GM19467 (cell line): ENCODE results near the gene ABLIM2.

ENCODE experiments used
- ATAC-seq: cut with Tn5 transposase; IDR thresholded peaks from one replicate; pipeline ENCODE4 v1.9.1; 2021; ENCODE audit warnings: mild to moderate bottlenecking, moderate library complexity; ENCODE audit not compliant: unreplicated experiment

ABLIM2 gene

DNA sequence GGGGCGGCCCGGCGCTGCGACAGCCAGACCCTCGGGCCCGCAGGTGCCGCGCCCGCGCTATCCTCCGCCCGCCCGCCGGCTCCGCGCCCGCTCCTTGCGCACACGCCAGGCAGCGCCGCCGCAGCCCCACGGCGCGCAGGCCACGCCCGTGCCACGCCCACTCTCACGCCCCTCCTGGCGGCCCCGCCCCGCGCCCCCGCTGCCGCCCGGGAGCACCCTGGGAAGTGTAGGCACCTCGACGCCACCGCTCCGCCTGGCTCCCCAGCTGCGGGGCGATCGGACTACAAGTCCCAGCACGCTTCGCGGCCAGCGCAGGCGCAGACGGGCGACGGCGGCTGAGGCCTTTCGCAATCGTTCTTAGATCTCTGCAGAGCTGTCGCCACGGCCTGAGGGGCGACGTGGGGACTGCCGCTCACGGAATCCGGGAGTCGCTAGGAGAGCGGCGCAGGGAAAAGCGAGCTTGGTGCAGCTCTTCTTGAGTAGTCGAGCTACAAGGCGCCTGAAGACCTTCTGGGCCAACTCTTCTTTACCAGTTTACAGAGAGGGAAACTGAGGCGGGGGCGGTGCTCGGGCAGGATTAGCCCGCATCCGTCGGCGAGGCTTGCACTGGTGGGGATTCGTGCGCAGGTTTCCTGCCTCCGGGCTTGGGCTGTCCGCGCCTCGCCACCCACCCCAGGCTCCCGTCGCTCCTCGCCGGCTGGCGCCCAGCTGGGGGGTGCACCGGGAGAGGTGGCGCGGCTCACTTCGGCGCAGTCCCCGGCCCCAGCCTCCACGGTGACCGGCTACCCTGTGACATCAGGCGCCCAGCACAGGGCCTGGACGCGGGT is at the start of gene ABLIM2:
TSS of gene ABLIM2 (minus strand) at position 104 of the 827 bp plus-strand sequence. CDS start 124 bp downstream, outside the sequence.
- peak; percentile 98 for ATAC-seq

DNA sequence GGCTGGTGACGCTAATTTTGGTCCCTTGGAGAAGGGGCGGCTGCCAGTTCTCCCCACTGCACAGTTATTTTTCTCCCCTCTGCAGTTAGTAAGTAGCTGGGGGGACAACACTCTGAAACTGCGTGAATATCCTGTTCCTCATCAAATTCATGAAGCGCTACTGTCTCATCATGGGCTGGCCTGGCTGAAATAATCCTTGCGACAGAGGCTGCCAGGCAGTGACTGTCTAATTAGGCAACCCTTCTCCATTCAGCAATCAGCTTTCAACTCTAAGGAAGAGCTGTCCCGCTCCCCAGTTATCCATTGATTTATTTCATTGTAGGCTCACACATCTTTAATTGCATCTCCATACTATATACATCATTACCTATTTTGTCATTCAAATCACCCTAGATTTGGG is 48.7 kb upstream of the ABLIM2 start:
- no peak for ATAC-seq

DNA sequence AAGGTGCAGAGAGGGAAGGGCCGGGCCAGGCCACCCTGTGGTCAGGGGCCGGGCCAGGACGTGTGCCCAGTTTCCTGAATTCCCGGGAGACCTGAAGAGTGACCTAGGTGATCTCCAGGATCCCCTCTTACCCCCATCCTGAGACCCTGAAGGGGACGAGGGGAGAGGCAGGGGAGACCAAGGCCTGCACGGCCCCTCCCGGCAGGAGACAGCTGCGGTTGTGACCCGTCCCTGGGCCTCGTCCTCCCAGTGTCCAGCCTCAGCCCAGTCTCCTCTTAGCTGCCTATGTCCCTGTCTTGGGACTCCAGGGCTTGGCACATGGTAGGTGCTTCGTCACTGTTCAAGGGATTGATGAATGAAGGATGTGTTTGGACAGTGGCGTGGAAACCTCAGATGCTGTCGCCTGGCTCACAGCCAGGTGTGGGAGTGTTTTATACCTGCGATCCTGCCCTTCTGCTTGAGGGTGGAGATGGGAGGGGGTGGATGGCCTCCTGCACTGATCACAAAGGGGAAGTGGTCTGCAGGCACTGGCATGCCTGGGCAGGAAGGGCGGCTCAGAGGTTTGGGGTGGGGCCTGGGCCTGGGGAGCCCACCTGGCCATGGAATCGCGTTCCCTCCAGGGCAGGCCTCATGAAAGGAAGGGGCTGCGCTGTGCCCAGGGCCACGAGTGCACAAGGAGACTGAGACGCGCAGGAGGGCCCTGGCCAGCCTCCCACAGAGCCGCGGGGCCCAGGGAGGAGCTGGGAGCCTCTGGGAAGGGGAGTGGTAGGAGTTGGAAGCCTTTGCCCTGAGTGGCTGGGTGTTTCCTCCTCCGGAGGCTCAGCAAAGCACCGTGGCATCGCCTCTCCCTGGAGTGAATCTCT is 47.4 kb upstream of the ABLIM2 start:
- ATAC-seq, result no peak

DNA sequence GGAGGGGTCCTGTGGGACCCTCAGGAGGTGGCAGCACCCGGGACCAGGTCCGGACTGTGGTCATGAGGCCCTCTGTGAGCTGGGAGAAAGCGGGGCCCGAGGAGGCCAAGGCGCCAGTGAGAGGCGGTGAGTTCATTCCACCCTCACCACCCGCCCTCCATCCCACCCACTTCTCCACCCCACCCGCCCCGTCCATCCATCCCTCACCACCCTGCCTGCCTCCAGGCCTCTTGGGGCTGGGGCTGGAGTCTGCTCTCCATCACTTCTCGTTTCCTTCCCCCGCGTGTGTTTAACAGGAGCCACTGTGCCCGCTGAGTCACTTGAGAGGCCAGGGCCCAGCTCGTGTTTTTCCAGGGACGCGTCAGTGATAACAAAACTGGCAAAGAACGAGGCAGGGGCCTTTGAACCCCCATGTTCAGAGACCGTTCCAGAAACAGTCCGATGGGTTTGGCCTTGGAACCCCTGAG is 46.7 kb upstream of the ABLIM2 start:
- ATAC-seq, result no peak

DNA sequence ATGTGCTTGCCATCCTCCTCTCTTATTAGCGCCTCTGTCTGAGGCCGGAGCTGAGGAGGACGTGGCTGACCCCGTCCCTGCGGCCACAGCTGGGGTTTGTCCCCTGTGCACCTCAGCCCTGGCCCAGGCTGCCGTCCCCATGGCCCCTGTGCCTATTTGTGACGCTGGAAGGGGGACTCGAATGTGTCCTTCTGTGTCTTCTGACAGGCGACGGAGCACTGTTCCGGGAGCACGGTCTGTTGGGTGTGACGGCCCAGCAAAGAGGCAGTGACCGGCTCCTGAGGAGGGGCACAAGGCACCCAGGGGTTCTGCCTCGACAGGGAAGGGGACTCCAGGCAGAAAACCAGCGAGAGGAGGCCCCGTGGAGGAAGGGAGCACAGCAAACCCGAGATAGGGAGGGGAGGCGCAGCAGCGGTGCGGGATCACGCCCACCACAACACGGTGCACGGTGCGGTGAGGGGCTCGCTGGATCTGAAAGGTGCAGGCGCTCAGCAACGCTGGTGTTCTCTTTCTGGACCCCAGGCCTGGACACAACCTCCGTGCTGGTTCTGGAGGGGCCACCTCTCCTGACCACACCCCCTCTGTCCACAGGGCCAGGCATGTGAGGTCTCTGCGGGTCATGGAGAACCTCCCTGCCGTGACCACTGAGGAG is 46.1 kb upstream of the ABLIM2 start:
- no peak for ATAC-seq

DNA sequence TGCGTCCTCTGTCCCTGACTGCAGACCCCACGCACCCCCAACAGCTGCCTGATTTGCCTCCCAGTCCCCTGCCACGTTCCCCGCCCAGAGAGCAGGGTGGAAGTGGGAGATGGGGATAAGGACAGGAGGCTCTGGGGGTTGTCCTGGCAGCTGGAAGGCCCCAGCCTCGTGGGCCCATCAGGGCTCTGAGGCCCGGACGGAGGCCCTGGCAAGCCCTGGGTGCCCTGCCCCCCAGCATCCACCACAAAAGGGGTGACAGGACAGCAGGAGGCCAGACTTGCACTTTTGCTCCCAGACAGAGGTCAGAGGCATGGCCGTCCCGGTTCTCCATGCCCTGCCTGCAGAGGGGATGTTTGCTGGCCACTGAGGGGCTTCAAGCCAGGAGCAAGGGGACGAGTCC is 45.2 kb upstream of the ABLIM2 start:
- ATAC-seq, result no peak

DNA sequence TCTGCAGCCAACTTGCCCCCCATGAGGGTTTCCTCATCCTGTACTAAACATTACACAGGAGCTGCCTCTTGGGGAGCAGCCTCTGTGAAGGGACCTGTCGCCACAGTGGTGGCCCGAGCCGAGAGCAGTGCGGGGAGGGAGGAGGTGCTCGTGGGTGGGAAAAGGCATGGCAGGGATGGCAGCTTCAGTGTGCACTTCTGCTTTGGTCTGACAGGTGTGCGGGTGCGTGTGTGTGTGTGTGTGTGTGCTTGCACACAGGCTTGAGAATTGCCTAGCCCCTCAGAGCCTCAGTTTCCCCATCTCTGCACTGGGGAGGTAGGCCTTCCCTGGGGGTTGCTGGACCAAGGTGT is 44.4 kb upstream of the ABLIM2 start:
- ATAC-seq, result no peak

DNA sequence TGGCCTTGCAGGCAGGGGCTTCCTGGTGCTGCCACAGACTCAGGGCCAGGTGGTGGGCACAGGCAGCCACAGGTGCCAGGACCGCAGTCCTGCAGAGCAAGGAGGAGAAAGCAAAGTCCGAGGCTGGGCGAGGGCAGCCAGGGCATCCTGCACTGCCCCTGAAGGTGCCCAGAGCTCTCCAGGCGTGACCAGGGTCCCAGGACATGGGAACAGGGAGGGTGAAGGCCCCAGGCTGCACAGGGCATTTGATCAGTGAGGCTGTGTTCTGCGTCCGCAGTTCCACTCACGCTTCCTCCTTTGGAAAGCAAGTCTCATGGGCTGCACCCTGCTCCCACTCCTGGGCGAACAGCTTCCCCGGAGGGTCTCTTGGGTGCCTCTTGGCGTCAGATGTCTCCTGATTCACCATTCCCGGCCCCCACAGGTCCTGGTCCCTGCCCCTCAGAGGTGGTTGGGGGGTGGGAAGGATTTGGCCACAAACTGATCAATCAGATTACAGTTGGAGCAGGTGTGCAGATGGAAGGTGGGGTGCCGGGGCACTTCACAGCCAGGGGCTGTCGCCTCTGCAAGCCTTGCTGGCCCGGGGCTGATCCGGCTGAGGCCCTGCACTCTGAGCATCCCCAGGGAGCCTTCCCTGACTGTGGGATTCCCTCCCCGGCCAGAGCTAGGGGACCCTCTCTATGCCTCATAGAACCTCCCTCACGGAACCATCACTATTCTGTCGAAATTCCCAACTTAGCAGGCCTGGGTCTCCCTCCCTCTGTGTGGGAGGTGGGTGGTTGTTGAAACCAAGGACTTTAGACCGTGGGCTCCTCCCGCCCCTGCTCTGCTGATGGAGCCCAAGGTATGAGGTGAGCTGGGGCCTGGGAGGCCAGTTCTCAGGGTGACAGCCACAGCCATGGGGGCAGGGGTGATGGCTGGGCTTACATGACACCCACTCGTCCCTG is 43.8 kb upstream of the ABLIM2 start:
- ATAC-seq, result no peak

DNA sequence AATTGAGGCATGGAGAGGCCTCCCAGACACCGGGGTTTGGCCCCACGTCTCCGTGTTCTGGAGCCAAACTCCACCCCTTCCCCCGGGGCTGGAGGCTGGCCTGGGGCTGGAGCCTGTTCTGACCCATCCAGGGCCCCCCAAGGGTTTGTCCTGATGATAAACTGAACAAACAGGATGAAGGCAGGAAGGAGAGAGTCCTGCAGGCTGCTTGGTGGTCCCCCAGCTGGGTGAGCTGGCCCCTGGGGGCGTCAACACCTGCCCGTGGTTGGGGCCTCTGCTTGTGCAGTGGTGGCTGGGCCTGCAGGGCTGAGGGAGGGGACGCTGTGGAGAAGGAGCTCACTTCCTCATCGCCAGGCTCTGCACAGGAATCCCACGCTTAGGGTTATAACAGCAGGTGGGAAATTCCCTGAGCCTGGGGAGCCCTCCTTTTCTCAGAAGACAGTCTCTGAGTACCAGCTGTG is 42.7 kb upstream of the ABLIM2 start:
- ATAC-seq, result peak; percentile 23

DNA sequence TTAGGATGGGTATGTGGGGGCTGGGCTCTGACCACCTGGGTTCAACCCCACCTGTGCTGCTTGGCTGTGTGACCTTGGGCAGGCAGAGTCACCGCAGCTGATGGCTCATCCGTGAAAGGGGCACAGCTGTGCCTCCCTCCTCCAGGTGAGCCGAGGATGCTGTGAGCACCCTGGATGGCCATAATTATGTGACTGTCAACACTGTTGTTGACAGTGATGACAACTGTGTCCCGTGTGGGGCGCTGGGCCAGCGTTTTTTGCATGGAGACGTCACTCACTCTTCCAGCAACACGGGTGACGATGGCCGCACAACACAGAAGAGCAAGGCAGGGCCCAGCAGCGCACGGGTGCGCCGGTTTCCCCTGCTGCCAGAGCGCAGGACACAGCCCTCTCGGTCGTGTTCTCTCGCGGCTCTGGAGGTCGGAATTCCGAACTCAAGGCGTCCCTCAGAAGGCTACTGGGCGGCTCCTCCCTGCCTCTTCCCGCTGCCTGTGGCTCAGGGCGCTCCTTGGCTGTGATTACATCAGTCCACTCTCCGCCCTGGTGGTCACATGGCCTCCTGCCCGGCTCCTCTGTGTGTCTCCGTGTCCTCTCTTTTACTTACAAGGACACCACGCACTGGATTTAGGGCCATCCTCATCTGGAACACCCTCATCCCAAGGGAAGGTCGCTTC is 41.8 kb upstream of the ABLIM2 start:
- no peak for ATAC-seq

DNA sequence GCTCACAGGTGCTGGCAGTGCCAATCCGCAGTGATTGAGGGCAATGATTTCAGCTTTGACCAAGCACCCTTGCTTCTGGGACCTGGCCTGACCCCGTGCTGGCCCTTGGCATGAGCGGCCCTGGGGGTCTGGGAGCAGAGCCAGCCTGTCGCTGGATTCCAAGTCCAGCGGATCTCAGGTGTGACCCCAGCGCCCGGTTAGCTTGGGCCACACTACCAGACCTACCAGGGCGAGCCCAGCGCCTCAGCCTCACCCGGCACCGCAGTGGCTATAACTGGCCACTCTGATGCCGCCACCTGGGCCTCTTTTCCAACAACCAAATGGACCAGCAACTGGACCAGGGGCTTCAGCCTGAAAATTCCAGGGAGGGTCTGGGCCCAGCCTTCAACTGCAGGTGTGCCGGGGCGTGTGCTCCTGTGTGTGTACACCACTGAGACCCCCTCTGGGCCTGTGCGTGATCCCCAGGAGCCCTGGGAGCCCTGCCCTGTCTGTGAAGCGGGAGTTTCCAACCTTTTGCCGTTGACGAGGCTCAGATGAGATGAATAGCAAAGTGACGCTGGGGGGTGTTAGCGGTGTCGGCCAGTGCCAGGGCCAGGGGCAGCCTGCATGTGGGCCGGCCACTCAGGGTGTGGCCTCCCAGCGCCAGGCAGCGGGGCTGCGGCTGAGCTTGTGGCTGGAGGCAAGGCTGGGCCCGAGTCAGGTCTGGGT is 41.1 kb upstream of the ABLIM2 start:
- ATAC-seq, result no peak

DNA sequence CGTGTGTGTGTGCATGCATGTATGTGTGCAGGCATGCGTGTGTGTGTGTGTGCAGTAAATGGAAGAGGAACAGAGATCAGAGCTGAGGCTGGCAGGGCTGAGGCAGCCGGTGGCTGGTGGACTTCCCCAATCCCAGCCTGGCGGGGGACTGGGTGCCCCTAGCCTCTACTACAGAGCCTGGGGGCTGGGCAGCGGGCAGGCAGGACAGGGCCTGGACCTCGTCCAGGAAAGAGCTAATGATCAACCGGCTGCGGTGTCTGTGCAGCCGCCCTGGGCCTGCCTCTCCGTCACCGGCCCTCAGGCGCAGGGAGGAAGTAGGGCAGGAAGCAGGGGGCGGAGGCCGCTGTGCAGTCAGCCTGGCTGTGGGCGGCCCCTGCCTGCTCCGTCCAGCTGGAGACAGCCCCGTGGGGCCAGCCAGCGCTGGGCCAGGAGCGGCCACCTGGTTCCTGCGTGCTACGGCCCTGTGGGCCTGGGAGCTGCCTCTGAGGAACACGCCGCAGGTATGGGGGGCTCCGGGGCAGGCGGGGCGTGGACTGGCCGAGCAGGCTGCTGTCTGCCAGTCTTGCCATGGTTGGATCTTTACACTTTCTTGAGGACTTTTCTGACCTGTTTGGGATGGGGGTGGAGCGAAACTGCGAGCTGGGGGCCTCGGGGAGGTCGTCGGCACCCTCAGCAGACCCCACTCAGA is 40.4 kb upstream of the ABLIM2 start, which contains the start of gene SH3TC1:
TSS of gene SH3TC1 (plus strand) at position 385 of the 688 bp plus-strand sequence. CDS start 5,905 bp downstream, outside the sequence.
- ATAC-seq, result peak; percentile 78

DNA sequence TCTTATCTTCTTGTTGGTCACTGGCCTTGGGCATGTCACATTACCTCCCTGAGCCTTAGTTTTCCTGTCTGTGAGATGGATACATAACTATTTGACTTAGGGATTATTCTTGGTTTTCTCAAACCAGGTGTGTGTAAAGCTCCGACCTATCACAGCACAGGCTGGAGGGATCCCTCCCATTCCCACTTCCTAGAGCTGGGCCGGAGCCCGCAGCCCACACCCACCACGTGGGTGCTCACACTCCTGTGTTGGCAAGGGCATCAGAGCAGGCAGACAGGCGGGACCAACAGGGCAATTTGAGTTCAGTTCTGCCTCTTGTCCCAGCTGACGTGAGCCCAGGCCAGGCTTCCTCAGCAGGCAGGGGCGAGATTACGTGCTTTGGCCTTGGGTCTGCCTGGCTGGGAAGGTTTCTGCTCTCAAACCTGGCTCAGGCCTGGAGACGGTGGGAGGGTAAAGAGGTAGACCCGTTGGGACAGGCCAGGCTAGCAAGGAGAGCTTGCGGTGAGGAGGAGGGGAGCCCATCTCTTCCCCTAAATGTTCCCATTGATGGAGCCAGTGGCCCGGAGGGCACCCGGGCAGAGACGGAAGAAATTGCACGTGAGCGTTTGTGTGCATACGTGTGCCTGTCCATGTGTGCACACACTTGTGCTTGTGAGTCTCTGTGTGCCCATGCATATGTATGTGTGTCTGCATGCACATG is 39.7 kb upstream of the ABLIM2 start:
- no peak for ATAC-seq

DNA sequence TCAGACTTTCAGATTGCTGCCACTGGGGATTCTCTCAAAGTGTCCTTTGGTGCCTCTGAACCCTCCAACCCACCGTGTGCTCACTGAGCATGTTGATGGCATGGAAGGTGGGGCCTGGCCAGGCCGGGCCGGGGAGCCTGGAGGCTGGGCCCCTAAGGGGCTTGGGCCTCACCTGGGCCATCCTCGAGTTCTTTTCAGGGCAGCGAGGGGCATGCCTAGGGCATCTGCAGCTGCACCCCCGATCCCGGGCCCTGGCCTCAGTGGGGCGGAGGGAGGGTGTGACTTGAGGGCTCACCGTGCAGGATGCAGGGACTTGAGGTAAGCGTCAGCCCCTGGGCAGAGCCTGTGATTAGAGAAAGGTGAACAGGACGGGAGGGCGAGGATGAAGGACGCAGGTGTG is 38.9 kb upstream of the ABLIM2 start:
- ATAC-seq, result no peak

DNA sequence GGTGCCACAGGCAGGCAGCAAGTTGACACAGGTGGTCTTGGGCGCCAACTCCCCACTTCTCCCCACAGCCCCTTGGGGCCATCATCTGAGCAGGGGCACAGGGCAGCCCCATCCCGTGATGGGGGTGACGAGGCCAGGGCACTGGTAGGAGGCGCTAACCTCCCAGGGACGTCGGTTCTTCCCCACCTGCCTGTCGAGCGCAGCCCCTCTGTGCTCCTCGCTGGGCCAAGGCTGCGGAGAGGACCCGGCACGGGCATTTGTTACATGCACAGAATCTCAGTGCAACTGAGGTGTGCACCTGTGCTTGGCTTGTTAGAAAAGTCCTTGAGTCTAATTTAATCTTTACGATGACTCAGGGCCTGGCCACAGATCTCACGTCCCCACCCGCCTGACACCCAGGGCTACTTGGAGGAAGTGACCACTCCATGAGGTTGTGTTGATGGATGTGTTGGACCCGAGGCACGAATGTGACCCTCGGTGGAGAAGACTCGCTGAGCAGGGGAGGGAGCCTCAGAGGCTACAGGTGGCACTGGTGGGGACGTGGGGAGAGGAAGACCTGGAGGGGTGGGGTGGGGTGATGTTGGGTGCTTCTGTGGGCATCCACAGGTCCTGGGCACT is 37.3 kb upstream of the ABLIM2 start:
- no peak for ATAC-seq

DNA sequence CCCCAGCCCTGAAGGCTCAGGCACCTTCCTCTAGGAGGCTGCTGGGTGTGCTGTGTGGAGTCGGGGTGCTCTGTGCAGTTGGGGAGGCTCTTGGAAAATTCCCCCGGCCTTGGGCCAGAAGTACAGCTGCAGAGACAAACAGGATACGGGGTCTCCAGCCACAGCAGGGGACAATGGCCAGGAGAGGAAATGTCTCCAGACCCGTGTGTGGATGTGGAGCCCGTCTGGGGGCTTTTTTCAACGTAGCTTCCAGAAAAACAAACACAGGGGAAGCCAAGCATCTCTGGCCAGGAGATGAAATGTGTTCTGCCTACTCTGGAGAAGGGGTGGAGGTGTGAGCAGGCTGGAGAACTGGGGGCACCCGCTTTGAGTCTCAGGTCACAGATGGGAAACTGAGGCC is 36.8 kb upstream of the ABLIM2 start:
- no peak for ATAC-seq
